ENCODE measurements around the gene SPAG6.
"Not testable (repeated sequence)": the region's sequence is repeated elsewhere in the genome, so short reads cannot be mapped to it uniquely, and the experiment has no call there.

SPAG6 gene

DNA sequence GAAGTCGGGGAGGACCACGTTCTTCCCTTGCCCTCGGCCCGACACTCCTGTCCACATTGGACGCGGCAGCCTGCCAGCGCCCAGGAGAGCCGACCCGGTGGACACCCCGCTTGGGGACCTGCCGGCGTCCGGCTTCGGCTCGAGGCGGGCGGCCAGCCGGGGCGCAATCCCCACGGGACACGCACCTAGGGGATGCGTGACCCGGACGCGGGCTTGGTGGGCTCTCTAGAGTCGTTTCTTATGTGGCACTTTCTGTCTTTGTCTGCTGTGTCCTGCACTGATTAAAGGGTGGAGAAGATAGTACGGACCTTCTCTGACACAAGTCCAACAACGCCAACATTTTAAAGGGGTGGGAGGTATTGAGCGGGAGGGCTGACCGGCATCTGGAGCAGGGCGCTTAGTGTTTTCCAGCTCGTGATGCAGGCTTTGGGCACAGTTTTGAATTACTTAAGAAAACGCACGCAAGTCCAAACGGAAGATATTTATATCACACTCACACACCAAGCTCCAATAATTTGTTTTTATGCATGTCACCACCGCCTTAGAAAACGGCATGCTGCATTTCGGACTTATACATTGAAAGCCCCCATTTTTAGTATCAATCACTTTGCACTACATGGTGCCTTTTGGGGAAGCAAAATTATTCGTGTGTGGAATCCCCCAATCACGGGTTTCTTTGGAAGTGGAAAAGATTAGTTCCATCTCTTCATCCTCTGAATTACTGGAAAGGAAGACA, 3.9 kb upstream of the SPAG6 start:
- DNase-seq (ENCODE audit: low read depth) = no peak

- DNase-seq (ENCODE audit: low read depth) = no peak
Measured at GRCh38 chr10:22341926-22342196, 3.4 kb upstream of the SPAG6 start.

- DNase-seq (ENCODE audit: low read depth) = no peak
Measured at GRCh38 chr10:22342421-22342820, 2.9 kb upstream of the SPAG6 start.

DNA sequence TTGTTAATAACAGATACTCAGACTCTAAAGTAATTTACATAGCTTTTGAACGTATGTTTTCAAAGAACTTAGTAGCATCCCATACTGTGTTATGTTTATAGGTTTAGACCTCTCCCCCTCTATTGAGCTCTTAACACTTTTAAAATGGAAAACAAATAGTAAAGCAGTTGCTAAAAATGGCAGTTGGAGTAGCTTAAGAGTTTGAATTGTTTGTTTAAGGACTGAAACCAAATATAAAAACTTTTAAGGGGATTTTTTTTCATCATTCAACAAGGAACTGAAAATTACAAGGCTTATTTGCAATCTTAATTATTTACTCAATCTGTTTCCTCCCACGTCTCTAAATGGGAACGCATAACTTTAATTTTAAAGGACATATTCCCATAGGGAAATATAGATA, 1.6 kb upstream of the SPAG6 start:
- DNase-seq (ENCODE audit: low read depth) = no peak

DNA sequence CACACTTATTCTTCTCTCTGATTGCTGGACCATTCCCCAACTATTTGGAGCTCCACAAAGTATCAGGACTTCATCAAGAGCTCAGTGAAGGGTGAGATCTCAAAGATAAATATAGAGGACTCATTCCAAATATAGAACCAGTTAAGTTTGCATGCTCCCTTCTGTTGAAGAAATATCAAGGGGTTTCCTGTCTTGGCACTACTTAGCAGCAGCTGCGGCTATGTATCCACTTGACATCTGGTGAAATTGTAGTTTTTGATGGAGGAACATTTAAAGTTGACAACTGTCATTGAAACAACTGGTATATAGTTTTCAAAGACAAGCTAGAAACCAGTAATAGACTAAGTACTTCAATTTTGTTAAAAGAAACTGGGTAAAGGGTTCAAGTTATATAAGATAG, 1.0 kb upstream of the SPAG6 start:
- DNase-seq (ENCODE audit: low read depth) = no peak

DNA sequence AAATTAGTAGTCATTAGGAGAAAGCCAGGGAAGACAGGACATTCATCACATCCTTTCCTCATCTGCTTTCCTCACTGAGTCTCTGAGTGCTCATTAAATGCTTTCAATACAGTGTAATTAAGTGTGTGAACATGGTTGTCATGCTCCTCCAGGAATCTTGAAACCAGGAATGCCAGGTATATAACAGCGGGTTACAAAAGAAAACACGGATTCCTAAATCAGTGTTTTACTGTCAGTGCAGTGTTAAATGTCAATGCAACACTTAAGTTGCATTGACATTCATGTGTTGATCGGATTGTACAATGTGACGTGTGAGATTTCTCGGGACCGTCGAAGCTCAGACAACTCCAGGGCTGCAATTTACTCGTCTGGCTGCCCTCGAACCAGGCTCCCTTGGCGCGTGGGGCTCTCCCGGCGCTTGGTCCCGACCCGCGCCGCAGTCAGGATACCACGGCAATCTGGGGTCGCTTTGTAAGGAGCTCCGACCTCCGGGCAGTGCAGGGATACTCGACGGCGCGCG, 455 bp upstream of the SPAG6 start:
- no peak for DNase-seq (ENCODE audit: low read depth)

GRCh38 chr10:22346096-22346661, 883 bp downstream of the SPAG6 start:
- DNase-seq (ENCODE audit: low read depth) = no peak

- DNase-seq (ENCODE audit: low read depth) = no peak
Measured at GRCh38 chr10:22349755-22350154, 4.5 kb downstream of the SPAG6 start.

DNA sequence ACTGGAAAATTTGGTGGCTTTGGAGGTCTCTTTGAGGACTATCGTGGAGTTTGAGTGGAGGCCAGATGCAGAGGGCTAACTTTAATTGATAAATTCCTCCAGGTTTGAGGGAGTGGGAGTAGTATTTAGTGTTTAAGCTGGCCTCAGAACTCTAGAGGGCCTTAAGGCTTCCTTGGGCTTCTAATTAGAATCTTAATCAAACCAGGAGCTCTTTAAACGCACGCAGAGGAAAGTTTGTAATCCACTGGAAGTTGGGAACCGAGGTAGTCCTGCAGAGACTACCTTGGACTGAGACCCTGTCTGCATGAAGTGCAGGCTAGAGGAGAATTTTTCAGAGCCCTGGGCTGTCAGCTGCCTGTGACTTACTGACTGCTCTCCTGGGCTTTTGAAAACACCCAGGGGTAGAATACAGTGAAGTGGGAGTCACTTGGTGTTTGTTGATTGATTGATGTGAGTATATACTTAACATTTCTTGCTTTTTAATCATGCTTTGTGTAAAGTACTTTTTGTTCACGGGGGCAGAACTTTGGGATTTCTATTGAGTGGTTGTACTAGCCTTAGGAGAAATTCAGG, 5.9 kb downstream of the SPAG6 start:
- no peak for DNase-seq (ENCODE audit: low read depth)

GRCh38 chr10:22356324-22356873, 11.1 kb downstream of the SPAG6 start:
- DNase-seq (ENCODE audit: low read depth) = no peak

DNA sequence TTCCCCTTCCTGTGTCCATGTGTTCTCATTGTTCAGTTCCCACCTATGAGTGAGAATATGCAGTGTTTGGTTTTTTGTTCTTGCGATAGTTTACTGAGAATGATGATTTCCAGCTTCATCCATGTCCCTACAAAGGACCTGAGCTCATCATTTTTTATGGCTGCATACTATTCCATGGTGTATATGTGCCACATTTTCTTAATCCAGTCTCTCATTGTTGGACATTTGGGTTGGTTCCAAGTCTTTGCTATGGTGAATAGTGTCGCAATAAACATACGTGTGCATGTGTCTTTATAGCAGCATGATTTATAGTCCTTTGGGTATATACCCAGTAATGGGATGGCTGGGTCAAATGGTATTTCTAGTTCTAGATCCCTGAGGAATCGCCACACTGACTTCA, 12.5 kb downstream of the SPAG6 start:
- not testable (repeated sequence) for DNase-seq (ENCODE audit: low read depth)

GRCh38 chr10:22363305-22363704, 18.0 kb downstream of the SPAG6 start:
- DNase-seq (ENCODE audit: low read depth) = no peak

DNA sequence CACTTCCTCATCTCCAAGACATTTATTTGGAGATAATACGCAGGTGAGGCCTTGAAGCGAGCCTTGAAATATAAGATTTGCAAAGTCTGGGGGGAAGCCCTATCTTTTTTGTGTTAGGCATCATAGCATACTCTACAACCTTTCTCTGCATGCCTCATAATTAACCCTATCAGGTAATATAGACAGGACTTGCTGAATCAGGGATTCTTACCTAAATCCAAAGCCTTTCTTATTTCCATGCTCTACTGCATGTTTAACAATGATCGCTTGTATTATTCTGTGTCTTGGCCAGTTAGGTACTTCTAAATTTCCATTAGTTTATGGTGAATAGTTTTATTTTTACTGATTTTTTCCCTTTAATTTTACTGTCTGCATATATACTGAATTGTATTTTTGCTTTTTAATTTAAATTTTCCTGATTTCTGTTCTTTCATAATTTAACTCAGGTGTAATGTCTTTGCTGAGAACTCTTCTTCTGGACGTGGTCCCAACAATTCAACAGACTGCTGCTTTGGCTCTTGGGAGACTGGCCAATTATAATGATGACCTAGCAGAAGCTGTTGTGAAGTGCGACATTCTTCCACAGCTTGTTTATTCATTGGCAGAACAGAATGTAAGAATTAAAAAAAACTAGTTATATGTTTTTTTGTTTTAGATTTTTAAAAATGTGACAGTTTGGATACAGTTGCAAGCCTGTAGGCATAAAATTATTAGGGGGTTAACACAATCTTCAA, 19.3 kb downstream of the SPAG6 start:
- DNase-seq (ENCODE audit: low read depth) = no peak

DNA sequence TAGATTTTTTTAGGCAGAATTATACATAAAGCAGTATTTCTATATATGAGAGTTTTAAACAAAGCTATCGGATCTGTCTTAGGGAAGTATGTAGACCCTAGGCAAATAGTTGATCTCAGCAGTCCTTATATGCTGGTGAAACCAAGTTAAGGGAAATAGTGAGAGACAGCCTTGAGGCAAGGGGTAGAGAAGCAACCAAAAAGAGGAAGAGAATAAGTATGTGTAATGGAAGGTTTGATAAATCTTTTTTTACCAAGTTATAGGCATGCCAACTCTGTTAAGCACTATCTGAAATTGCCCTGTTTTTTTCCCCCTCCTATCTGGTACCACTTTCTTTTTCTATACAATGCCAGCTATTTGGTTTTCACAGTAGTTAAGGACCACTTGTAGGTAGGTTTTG, 19.9 kb downstream of the SPAG6 start:
- DNase-seq (ENCODE audit: low read depth) = no peak

DNA sequence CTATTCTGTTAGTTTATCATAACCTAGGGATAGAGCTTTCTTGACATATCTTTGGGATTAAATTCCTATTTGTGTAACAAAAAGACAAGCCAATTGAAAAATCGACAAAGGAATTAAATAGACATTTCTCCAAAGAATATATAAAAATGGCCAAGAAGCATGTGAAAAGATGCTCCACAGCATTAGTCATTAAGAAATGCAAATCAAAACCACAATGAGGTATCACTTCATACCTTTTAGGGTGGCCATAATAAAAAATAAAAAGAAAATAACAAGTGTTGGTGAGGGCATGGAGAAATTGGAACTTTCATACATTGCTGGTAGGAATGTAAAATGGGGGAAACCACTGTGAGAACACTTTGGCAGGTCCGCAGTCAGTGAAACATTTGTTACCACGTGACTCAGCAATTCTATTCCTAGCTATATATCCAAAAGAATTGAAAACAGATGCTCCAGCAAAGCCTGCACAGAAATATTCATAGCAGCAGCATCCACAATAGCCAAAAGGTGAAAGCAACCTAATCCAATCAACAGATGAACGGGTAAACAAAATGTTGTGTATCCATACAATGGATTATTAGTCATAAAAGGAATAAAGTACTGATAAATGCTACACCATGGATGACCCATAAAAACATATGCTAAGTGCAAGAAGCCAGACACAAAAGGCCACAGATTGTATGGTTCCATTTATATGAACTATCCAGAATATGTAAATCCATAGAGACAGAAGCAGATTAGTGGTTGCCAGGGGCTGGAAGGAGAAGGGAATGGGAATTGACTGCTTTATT, 20.5 kb downstream of the SPAG6 start:
- DNase-seq (ENCODE audit: low read depth) = no peak

DNA sequence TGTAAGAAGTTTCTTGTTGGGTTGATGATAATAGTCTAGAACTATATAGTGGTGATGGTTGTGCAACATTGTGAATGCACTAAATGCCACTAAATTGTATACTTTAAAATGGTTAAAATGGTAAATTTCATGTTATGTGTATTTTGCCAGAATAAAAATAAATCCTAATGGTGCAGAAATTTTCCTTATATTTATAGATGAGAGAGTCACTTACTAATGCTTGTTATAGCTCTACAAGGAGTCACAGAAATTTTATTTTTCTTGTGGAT, 21.1 kb downstream of the SPAG6 start:
- DNase-seq (ENCODE audit: low read depth) = no peak

- no peak for DNase-seq (ENCODE audit: low read depth)
Measured at GRCh38 chr10:22366771-22367170, 21.5 kb downstream of the SPAG6 start.

DNA sequence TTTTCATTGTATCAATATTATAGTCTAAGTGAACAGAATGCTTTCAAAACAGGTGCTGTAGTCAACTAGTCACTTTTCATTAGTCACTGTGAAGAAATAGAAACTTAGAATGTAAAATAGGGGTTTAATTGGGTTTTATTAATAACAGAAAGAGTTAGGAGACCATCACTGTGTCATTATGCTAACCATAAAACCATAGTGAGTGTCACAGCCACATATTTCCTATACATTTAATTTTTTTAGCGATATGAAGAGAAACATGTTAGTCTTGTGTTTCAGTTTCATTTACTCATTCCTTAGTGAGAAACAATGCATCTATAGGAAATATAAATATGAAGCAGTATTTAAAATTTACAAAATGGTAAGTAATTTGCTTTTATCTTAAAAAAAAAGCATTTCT, 22.2 kb downstream of the SPAG6 start:
- no peak for DNase-seq (ENCODE audit: low read depth)

DNA sequence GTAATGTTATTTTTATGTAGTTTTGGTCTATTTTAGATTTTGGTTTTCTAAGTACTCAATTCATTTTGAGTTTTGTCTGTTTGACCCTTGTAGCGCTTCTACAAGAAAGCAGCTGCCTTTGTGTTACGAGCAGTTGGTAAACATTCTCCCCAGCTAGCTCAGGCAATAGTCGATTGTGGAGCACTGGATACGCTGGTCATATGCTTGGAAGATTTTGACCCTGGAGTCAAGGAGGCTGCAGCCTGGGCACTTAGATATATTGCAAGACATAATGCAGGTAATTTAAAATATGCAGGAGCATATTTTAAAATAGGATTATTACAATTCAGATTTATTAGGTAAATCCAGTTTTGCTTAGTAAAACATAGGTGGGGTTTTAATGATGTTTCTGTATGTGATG, 23.1 kb downstream of the SPAG6 start:
- DNase-seq (ENCODE audit: low read depth) = no peak

DNA sequence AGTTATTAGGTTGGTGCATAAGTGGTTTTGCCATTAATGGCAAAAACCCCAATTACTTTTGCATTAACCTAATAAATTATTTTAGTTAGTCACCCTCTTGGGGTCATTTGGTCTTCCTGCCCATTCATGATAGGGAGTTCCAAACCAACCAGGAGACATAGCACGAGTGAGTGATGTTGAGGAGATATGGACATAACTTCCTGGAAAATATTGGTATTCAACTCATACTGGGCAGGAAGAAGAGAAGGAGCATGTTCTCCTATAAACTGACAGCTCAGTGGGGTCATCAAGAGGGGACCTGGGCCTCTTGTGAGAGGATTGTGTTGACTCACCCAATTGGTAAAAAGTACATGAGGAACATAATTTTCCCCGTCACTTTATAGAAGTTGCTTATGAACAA, 23.7 kb downstream of the SPAG6 start:
- DNase-seq (ENCODE audit: low read depth) = no peak

GRCh38 chr10:22369434-22370072, 24.3 kb downstream of the SPAG6 start:
- DNase-seq (ENCODE audit: low read depth) = no peak

DNA sequence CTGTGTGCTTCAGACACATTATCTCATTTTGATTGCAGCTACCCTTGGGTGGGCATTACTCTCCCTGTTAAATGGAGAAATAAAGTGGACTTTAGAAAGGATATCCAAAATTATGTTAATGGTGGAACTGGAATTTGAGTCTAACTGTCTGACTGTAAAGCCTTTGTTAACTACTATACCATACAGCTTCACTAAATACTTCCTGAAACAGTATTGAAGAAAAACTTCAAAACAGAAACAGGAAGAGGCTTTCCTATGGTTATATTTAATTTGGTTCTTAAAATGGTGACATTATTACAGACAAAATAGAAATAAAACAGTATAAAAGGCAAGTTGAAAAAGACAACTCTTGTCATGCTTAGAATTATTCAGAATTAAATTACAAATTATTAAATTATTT, 25.0 kb downstream of the SPAG6 start:
- no peak for DNase-seq (ENCODE audit: low read depth)

Data from T-helper 22 cell (primary cell).